ENCODE data around the gene MTREX.

Gene MTREX

GRCh38 chr5:55385846-55386245 lies 78.1 kb downstream of the MTREX start:
- no peak for DNase-seq

DNA sequence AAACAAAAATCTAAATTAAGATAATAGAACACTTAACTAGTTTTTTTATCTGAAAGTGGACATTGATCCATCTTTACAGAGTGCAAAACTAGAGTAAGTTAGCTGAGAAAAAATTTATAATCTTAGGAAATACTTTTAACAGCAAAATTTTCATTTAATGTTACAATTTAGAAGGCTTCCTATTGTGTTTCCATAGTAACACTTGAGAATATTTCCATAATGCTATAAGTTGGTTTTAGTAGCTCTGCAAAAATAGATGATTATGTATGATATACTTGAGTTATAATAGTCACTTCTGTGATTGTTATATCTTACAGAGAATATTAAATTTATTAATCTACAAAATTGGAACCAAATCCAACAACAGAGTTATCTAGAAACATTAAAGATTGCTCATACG lies 78.6 kb downstream of the MTREX start:
- no peak for DNase-seq

- DNase-seq: no peak
Measured at GRCh38 chr5:55387865-55388264, 80.1 kb downstream of the MTREX start.

DNA sequence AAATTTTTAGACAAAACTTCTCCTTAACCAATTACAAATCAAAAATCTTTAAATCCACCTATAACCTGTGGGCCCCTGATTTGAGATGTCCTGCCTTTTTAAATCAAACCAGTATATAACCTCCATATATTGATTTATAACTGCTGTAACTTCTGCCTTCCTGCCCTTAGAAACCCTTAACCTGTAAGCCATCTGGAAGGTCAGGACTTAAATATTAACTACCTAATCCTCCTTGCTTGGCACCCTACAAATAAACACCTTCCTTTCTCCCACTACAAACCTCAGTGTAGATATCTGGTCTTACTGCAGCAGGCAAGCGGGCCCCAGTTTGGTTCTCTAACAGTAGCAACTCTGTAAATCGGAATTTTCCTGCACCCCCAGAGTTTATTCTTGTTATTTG lies 83.9 kb downstream of the MTREX start:
- no peak for DNase-seq

DNA sequence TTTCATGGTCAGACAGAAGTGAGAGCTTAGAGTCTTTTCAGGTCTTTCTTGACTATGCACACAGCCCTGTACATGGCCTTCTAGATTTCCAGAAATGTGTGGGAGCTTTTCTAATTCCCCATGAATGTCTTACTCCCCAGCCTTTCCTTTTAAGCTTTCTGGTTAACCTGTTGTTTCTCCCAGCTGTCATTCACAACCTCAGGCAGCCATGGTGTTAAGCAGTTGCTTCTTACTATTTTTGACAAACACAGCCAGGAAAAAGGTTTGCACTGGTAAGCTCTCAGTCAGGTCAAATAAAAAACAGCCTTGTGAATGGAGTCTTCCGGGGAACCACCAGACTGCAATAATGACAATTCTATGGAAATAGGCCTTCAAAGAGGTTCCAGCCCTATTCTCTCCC lies 84.9 kb downstream of the MTREX start:
- no peak for DNase-seq

DNA sequence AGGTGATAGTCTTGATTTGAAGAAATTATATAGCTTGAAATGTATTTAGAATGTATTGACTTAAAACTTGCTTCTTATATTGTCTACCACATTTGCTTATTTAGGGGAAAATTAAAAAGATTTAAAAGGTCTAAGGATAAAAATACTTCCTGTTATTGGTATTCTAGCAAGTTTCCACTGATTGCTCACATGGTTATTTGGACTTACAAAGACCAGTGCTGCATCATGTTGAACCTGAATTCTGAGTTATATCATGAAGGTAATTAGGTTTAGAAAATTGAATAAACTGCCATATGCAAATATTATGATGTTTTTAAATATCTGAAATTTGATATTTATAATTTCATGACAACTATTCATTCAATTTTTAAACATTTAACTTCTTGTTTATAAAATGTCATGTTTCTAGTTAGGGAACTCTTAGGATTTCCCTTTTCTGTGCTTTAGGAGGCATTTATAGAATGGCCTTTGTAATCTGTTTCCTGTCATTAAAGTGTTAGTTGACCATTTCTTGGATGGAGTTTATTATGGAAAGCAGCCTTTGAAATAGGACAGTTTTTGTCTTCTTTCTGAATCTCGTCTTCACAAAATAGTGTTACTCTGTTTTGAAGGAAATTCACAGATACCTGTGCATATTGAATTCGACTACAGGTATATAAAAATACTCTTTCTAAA lies 85.8 kb downstream of the MTREX start:
- no peak for DNase-seq

DNA sequence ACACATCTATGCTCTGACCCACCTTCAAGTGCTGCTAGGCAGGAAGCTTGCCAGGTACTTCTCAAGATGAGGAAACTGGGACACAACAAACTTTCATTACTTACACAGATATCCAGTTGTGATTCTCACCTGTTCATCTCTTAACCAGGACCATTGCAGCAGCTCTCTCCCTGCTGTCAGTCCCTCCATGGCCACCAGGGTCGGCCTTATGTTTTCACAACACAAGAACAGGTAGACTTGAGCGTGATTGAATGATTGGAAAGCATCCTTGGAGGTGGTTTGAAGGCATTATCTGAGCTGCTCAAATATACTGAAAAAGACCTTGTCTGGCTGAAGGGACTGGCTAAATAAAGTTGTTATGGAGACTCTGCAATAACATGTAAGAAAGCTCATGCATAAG lies 94.4 kb downstream of the MTREX start:
- no peak for DNase-seq

GRCh38 chr5:55406292-55406691 lies 98.5 kb downstream of the MTREX start:
- DNase-seq: no peak

DNA sequence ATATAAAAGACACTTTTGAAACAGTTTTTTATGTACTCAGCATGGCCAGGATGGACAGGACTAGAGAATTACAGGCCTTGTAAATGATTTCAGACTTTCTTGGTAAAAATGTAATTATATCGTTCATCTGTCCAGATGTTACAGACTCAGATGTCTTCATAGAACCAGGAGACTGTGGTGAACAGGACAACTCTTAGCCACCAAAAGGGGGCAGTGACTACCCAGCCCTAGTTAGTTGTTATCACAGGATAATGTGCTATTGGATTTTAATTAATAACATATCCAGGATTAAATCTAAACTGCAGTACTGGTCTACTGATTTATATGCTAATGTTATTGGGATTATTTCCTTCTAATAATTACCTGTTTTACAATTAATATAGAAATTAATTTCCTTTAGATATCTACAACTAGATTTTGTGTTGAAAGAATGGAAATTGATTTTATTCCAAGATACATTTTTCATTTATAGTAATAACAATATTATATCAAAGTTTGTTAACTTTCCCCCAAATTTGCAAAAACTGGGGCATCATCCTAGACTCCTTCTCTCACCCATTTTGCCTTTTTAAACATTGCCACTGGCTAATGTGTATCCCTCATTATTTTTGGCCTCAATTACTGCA lies 99.4 kb downstream of the MTREX start:
- peak; percentile 59 for DNase-seq

DNA sequence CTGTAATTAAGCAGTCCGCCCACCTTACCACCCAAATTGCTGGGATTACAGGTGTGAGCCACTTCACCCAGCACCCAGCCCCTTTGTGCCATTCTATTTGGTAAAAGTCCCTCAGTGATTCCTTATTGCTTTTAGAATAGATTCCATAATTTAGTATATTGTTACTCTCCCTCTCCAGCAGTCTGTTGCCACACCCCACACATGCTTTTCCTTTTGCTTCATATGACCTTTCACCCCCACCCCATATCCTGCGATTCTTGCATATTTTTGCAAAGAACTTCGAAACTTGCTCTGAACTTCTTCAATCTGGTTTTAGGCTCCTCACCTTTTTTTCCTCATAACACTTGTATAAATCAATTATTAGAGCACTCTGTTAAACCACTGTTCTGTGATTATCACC lies 100.2 kb downstream of the MTREX start:
- no peak for DNase-seq

DNA sequence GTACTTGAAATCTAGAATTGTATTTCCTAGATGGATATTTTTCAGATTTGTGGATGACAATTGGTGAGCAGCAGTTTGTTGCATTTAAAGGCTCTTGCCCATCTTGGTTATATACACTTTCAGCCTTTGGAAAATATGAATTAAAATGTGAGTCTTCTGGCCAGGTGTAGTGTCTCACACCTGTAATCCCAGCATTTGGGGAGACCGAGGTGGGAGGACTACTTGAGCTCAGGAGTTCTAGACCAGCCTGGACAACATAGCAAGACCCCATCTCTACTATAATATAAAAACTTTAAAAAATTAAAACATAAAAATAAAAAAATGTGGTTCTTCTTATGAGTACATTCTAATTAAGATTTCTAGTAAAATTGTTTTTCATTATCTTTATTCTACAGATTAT lies 102.0 kb downstream of the MTREX start:
- no peak for DNase-seq

DNA sequence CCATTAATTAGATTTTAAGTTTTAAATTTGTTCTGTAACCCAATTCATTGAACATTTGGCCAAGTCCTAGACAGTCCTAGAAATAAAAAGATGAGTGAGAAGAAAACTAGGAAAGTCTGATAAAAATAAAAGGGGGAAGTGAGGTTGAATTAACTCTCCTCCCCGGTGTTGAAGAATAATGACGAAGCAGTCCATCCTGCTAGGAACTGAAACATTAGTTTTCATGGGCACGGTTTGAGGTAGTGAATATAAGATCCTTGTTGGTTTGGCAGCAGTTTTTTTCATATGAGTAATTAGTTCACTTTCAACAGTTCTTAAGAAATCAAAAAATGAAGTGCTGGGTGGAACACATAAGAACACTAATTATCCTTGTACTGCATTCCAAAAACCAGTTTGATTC lies 103.1 kb downstream of the MTREX start:
- no peak for DNase-seq

- no peak for DNase-seq
Measured at GRCh38 chr5:55411876-55412275, 104.1 kb downstream of the MTREX start.

DNA sequence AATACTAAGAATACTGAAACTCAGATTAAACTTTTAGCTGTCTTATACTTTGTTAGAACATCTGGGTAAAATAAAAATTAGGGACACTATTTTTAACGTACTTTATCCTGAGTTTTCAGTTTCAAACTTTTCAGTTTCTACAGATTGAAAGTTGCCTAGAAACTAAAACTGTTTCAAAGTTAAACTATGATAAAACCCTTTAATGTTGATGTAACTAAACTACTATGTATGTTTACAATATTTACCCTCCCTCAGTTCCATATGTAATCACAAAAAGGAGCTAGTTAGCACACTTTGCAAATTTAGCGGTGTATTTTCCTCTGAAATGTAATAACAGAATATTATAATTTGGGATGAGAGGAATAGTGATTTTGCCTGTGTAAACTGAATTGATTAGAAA lies 105.9 kb downstream of the MTREX start:
- no peak for DNase-seq

- no peak for DNase-seq
Measured at GRCh38 chr5:55415071-55415470, 107.3 kb downstream of the MTREX start.

GRCh38 chr5:55416306-55416705 lies 108.5 kb downstream of the MTREX start:
- DNase-seq: peak; percentile 39

- peak; percentile 93 for DNase-seq
Measured at GRCh38 chr5:55418994-55419968, 111.5 kb downstream of the MTREX start.

GRCh38 chr5:55421074-55421529 lies 113.3 kb downstream of the MTREX start:
- DNase-seq: no peak

DNA sequence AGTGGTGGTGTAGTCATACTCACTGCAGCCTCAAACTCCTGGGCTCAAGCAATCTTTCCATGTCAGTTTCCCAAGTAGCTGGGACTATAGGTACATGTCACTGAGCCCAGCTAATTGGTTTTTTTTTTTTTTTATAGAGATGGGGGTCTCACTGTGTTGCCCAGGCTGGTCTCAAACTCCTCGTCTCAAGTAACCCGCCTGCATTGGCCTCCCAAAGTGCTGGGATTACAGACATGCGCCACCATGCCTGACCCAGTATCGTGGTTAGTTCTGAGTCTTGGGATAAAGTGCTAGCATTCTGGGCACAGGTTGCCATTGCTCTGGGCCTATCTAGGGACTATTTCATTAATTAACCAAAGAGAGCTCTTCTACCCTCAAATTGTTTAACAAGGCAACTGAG lies 118.7 kb downstream of the MTREX start:
- DNase-seq: no peak

DNA sequence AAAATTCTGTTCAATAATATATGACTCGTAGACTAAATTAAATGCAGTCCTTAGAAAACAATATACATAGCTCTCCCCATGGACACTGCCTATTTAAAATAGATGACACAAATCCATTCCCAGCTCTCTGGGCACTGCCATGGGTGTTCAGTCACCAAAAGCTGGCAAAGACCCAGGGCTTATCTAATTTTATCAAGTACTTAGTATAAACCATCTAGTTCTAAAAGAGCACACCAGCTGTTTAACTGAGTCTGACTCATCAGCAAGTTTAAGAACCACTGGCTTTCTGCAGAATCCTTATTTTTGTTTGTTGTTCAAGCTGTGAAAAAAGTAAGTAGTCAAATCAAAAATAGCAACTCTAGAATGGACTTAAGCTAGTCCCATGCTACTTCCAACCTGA lies 119.4 kb downstream of the MTREX start:
- peak; percentile 78 for DNase-seq

DNA sequence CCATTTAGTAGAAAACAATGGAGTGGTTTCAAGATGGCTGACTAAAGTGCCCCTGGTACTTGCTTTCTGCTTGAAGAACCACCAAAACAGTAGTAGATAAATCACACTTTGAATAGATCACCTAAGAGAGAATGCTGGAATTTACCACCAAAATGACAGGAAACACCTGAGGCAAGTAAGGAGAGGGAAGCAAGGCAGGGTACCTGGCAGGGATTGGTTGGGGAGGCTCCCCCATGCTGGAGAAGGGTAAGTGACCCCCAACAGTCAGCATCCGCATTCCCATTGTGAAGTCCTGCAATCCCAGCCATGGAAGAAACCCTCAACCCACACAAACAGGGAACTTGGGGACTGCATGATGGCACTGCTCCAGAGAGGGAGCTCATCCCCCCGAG lies 121.4 kb downstream of the MTREX start:
- DNase-seq: no peak

DNA sequence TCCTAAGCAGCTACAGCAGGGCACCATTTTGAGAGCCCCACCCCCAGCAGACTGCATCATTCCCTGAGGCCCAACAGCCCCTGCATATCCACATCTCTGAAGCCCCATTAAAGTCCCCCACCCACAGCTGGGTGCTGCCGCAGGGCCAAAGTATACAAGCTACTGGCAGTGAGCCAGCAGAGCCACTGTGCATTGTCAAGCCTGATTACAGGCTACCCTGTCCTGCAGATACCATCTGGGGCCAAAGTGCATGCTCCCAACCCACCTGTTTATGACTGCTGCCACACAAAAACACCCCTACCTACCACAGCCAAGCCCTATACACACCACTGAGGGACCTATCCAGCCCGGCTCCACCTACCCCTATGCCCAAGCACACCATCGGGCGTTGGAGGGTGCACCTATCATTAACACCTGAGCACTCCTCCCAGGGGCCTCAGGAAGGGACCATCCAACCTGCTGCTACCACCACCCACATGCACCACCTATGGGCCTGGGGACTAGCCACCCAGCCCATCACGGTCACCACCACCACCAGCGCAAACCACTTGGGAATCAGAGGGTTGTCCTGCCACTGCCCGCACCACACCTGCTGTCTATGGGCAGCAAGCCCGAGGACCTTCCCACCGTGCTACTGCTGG lies 121.9 kb downstream of the MTREX start:
- no peak for DNase-seq

DNA sequence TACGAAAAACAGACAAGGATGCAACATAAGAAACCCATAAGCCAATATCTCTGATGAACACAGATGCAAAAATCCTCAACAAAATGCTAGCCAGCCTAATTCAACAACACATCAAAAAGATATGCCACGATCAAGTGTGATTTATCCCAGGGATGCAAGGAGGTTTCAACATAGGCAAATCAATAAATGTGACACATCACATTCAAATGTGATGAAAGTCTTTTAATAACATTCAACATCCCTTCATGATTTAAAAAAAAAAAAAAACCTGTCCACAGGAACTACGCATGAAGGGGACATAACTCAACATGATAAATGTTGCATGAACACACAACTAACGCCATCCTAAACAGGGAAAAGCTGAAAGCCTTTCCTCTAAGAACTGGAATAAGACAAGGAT lies 124.8 kb downstream of the MTREX start:
- no peak for DNase-seq

Measured in fibroblast of skin of back (primary cell).